Colonic mucosa (tissue), 4 donors: Measurements from ENCODE around the gene RHOBTB1. TPM values are rescaled to one million over a fixed set of nuclear protein-coding genes. Genes with fewer than 3 reads are reported as not detected.

Experiments
- DNase-seq: peaks from one replicate; pipeline ENCODE4 v3.0.0-alpha.2; 2020
- H3K27ac ChIP-seq: fragments of 200-600 bp; one replicate; pipeline ENCODE4 v1.8.0; 2021
- H3K27me3 ChIP-seq: fragments of 200-600 bp; one replicate; pipeline ENCODE4 v1.8.0; 2021
- H3K36me3 ChIP-seq: fragments of 200-600 bp; one replicate; pipeline ENCODE4 v1.8.0; 2021
- H3K4me1 ChIP-seq: fragments of 200-600 bp; one replicate; pipeline ENCODE4 v1.8.0; 2021; ENCODE audit warnings: mild to moderate bottlenecking
- H3K4me3 ChIP-seq: fragments of 200-600 bp; one replicate; pipeline ENCODE4 v1.8.0; 2021
- H3K9ac ChIP-seq, 2 donors: one replicate each; pipeline ENCODE4 v1.7.0; 2013; ENCODE audit warnings: control low read depth in 2 of 2, low read depth in 2 of 2, low read length in 2 of 2
- H3K9me3 ChIP-seq: fragments of 200-600 bp; one replicate; pipeline ENCODE4 v1.8.0; 2021
- intact Hi-C: fragments of 100-400 bp; cut with DNase I; formaldehyde crosslinking; loops from one replicate; pipeline ENCODE4 v1.14.1; 2022
- total RNA-seq, 2 donors: library from RNA; stranded (reverse); fragmentation: NEBNext Ultra II Directional in 1 of 2; extraction: Animal tissue kit (Norgen Biotek cat#: 25700) in 1 of 2; gene quantifications; one replicate each; pipeline ENCODE4 v1.2.1, GENCODE V29; 2021
- TF ChIP-seq, protein P1 (sequence below): fragments of 200-600 bp; IDR thresholded peaks from one replicate; pipeline ENCODE4 v1.8.0; 2022; ENCODE audit warnings: antibody characterized with exemption, mild to moderate bottlenecking
- donor health status: healthy.
- donor health status: DM: no; HTN: no; CAD: no.
- donor health status: DM: no; HTN: no; CAD: no.

The RHOBTB1 gene
- total RNA-seq, 2 donors from 2014 or later: 2.5 to 4.9 TPM

DNA sequence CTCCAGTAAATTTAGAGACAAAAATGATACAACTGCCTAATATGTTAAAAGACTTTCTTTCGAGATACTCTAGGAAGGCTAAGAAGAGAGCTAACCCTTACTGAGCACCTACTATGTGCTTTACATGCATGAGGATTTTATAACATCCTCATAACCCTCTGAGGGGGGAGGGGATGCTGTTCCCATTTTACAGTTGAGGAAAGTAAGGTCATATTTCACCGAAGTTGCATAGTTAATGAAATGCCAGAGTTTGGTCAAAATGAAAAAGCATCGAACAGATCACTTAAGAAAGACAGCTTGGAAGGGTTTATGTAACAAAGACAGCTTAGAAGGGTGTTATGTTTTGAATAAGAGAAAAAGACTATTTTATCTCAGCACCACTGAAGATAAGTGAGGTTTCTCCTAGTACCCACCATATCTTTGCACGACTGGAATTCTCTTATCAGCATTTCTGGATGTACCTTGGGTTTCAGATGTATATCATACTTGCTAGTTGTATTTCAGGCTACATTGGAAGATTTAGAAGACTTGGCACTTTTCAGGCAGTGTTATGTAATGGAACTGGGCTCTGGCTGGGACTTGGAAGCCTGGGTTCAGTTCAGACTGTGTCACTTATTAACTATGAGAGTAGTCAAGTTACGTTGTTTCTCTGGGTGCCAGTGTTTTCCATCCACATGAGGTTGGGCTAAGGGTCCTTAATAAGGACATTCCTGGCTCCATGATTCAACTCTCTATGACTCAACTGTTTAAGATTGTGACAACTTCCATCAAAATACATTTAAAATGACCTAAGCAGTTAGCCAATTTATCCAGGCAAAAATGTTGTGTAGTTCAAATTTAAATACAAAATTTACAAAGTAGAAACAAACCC, 6.0 kb downstream of the RHOBTB1 start:
- H3K4me3 ChIP-seq: no peak overlapping the region
- TF ChIP-seq, protein P1, sequence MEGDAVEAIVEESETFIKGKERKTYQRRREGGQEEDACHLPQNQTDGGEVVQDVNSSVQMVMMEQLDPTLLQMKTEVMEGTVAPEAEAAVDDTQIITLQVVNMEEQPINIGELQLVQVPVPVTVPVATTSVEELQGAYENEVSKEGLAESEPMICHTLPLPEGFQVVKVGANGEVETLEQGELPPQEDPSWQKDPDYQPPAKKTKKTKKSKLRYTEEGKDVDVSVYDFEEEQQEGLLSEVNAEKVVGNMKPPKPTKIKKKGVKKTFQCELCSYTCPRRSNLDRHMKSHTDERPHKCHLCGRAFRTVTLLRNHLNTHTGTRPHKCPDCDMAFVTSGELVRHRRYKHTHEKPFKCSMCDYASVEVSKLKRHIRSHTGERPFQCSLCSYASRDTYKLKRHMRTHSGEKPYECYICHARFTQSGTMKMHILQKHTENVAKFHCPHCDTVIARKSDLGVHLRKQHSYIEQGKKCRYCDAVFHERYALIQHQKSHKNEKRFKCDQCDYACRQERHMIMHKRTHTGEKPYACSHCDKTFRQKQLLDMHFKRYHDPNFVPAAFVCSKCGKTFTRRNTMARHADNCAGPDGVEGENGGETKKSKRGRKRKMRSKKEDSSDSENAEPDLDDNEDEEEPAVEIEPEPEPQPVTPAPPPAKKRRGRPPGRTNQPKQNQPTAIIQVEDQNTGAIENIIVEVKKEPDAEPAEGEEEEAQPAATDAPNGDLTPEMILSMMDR: no peak
- DNase-seq: no peak
- intact Hi-C loops: no loop called here
- no peak overlapping the region for H3K9ac ChIP-seq
- H3K4me1 ChIP-seq: no peaks in the 10 kb centered on the region
- H3K27ac ChIP-seq: no peak overlapping the region
- no peaks in the 10 kb centered on the region for H3K27me3 ChIP-seq
- H3K9me3 ChIP-seq: no peaks in the 10 kb centered on the region
- H3K36me3 ChIP-seq: no peaks in the 10 kb centered on the region

DNA sequence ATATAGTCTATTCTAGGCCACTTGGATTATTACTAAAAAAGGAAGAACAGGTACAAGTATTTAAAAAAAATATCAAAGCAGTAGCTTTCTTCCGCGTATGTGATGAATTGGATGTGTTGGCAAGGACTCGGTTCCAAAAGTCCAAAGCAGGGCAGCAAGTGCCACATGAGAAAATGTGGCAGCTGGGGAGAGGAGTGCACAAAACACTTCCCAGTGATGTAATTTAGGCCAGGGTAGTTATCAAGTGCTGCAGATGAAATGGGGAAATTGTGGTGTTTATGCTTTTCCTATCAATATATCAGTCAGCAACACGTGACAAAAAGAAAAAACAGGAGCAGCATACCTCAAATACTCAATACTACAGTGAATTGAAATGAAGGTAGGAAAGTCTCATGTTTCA, 7.0 kb downstream of the RHOBTB1 start:
- TF ChIP-seq, protein P1: no peak
- peak; percentile 31 for DNase-seq
- Histone ChIP-seq H3K4me3 (no peak overlapping the region), H3K36me3 (no peaks in the 10 kb centered on the region), H3K9me3 (no peaks in the 10 kb centered on the region), H3K4me1 (no peaks in the 10 kb centered on the region), H3K27ac (no peak overlapping the region), H3K27me3 (no peaks in the 10 kb centered on the region), H3K9ac (no peak overlapping the region)
- intact Hi-C loops: no loop called here

DNA sequence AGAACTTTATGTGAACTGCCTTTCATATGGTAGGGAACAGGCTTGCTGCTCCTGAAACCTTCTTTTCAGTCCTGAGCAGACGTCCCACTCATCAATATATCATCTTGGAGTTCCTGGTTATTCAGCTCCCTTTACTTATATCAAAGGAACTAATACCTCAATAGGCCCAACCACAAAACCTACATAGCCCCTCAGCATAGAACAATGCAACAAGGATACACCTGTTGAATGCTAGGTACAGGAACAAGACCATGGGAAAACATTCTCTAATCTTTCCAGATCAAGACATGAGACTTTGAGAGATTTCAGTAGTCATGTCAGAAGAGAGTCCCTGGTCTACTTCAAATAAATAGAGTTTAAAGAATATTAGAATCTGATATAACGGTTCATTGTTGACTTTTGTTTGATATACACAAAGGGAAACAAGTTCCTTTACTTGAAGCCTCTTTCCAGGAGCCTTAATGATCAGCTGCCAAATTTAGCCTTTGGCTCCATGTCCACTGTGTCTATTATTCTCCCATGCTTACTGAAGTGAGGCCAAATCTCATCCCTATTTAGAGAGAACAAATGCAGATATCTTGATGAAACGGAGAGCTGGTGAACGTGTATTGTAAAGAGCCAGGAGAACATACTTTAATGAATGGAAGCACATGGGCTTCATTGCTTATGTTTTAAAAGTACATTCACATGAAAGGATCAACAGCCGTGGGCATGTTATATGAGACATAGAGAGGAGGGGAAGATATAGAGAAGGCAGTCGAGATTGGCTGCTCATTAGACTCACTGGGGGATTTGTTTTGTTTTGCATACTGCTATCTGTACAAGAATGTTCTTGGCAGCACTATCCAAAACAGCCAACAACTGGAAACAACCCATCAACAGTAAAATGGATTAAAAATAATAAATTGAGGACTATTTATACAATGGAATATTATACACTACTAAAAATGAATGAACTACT, 9.5 kb downstream of the RHOBTB1 start:
- H3K9me3 ChIP-seq: no peaks in the 10 kb centered on the region
- TF ChIP-seq, protein P1: no peak
- no peak overlapping the region for H3K9ac ChIP-seq
- no peak overlapping the region for H3K27ac ChIP-seq
- no peaks in the 10 kb centered on the region for H3K36me3 ChIP-seq
- no peaks in the 10 kb centered on the region for H3K4me1 ChIP-seq
- no peak for DNase-seq
- intact Hi-C loops: no loop called here
- no peaks in the 10 kb centered on the region for H3K27me3 ChIP-seq
- no peak overlapping the region for H3K4me3 ChIP-seq

DNA sequence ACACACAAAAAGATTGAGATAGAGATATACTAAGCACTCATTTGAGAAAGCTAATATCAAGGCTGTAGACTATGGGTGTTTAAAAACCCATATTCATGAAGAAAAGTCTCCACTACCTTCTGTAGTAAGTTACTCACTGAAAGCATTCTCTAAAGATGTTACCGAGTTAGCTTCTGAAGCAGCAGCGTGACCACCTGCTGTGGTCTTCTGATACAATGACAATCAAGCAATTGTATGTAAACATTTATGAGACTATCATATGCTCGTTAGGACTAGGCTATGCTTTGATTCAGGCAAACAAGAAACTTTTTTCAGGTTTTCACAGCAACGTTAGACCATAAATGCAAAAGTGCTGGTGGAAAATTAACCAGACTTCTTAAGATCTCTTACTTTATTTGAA, 11.2 kb downstream of the RHOBTB1 start:
- intact Hi-C loops: no loop called here

DNA sequence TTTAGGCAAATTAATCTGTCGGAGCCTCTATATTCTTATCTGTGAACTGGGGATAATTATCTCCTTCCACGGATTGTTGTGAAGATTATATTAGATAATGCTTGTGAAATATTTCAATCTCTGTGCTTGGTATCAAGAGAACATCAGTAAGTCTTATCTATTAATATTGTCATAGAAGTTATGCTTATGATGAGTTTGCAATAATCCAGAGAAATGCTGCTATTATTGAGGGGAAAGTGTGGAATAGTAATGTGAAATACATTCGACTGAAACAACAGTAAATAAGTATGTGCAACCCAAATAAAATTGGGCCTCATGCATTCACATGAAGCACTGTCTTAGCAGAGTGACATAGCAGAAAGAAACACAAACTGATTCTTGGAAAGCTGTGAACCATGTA, 13.7 kb downstream of the RHOBTB1 start:
- H3K9ac ChIP-seq: no peak overlapping the region
- intact Hi-C loops: no loop called here
- no peak for DNase-seq
- H3K4me3 ChIP-seq: no peak overlapping the region
- no peak overlapping the region for H3K27ac ChIP-seq
- no peaks in the 10 kb centered on the region for H3K36me3 ChIP-seq
- TF ChIP-seq, protein P1: no peak
- no peaks in the 10 kb centered on the region for H3K9me3 ChIP-seq
- no peaks in the 10 kb centered on the region for H3K4me1 ChIP-seq
- H3K27me3 ChIP-seq: no peaks in the 10 kb centered on the region

More for the DNA sequence above, 11.2 kb downstream of the RHOBTB1 start:
- Histone ChIP-seq H3K4me3 (no peak overlapping the region), H3K9me3 (no peaks in the 10 kb centered on the region), H3K9ac (no peak overlapping the region), H3K27me3 (no peaks in the 10 kb centered on the region), H3K36me3 (no peaks in the 10 kb centered on the region), H3K27ac (no peak overlapping the region), H3K4me1 (no peaks in the 10 kb centered on the region)
- TF ChIP-seq, protein P1: no peak
- DNase-seq: no peak
